Astrocyte (in vitro differentiated cells and primary cell): ENCODE data around the gene RAB21.

Experiments
- EZH2 ChIP-seq: IDR thresholded peaks from 2 replicates; pipeline ENCODE4 v1.6.1; 2012; ENCODE audit warnings: mild to moderate bottlenecking, low read length, inconsistent platforms; ENCODE audit not compliant: insufficient read depth
- TF ChIP-seq, protein P1 (sequence below): IDR thresholded peaks from 2 replicates; pipeline ENCODE4 v1.5.1; 2011; ENCODE audit warnings: low read depth, mild to moderate bottlenecking, inconsistent platforms, low read length, moderate library complexity; ENCODE audit not compliant: insufficient read depth

DNA sequence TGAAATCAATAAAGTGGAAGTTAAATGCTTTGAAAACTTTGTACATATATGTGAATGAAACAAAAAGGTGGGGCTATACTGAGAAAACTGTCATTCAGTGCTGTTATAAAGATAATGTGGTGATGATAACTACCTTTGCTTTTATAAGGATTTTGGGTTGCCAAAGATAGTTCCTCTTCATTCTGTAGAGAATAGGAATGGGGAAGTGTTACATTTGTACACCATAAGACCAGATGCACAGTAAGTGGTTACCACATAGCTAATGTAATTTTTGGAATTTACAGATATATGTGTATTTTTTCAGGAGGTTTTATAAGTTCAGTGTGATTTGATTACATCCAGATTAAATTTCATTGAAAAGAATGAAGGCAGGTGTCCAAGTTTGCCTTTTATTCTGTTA is 18.1 kb downstream of the RAB21 start:
- TF ChIP-seq, protein P1, sequence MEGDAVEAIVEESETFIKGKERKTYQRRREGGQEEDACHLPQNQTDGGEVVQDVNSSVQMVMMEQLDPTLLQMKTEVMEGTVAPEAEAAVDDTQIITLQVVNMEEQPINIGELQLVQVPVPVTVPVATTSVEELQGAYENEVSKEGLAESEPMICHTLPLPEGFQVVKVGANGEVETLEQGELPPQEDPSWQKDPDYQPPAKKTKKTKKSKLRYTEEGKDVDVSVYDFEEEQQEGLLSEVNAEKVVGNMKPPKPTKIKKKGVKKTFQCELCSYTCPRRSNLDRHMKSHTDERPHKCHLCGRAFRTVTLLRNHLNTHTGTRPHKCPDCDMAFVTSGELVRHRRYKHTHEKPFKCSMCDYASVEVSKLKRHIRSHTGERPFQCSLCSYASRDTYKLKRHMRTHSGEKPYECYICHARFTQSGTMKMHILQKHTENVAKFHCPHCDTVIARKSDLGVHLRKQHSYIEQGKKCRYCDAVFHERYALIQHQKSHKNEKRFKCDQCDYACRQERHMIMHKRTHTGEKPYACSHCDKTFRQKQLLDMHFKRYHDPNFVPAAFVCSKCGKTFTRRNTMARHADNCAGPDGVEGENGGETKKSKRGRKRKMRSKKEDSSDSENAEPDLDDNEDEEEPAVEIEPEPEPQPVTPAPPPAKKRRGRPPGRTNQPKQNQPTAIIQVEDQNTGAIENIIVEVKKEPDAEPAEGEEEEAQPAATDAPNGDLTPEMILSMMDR, result no peak
- no peak for TF ChIP-seq EZH2
